ENCODE results near the gene CREB3L1. TPM values are rescaled to one million over a fixed set of nuclear protein-coding genes. Genes with fewer than 3 reads are reported as not detected.

The CREB3L1 gene
- total RNA-seq, 8 experiments from 2014 or later = 0.58 to 8.8 (median 1.8) TPM

DNA sequence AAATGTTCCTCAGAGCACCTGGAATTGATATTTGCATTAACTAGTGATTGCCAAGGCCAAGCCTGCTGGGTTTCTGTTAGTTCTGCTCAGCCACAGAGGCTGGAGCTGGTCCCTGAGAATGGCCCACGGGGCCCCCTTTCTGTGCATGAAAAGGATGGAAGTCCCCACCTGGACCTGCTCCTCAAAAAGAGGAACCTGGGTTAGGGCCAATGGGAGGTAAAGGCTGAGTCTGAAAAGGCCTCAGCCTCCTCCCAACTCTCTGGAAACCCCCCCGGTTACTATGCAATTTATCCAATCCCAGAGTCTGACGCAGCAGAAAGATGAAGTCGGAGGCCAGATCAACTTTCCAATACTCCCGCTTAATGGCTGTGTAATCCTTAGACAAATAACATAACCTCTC lies 6.8 kb upstream of the CREB3L1 start:
- in situ Hi-C loops (cut with MboI; ENCODE audit: low pct_unique_long_range_greater_than_20kb in 2 of 9, low sequenced_read_pairs in 9 of 9, unreplicated experiment in 9 of 9) = no loop called here
- H3K4me1 ChIP-seq (replicated peaks in 1 of 2) = peaks cover 4 to 14% of the 10 kb centered on the region in 2 donors
- no peak for ATAC-seq (replicated peaks in 6 of 8)

DNA sequence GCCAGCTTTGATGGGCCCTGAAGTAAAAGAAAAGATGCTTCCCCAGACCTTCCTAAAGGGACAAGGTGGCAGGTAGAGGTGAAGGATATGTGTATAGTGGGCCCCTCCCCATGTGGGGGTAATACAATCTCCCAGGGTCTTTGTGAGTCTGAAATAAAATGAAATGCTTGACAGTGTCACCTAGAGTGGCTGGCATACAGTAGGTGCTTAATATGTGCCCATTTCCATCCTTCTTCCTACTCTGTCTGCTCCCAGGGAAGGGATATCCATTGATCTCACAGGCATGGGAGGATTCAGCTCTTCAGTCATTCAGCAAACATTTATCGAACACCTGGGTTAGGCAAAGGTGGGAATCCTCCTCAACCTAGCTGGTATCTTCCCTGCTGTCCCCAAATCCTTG lies 6.1 kb upstream of the CREB3L1 start:
- ATAC-seq (replicated peaks in 6 of 8) = no peak
- in situ Hi-C loops (cut with MboI; ENCODE audit: low pct_unique_long_range_greater_than_20kb in 2 of 9, low sequenced_read_pairs in 9 of 9, unreplicated experiment in 9 of 9) = no loop called here
- WGBS, 10 experiments = 100% methylated on average over 1 of the region's 1 CpG; no CpG with 5 or more reads in 8 of the 10 experiments
- H3K4me1 ChIP-seq (replicated peaks in 1 of 2) = peaks cover 4 to 16% of the 10 kb centered on the region in 2 donors
- no peak overlapping the region for H3K27ac ChIP-seq
- no peak overlapping the region for H3K4me3 ChIP-seq

More for the DNA sequence above, 6.8 kb upstream of the CREB3L1 start:
- WGBS, 10 experiments = 75 to 97% (median 86%) methylated on average over 3 to 5 of the region's 5 CpGs; no CpG with 5 or more reads in 3 of the 10 experiments
- H3K4me3 ChIP-seq = no peak overlapping the region
- no peak overlapping the region for H3K27ac ChIP-seq

DNA sequence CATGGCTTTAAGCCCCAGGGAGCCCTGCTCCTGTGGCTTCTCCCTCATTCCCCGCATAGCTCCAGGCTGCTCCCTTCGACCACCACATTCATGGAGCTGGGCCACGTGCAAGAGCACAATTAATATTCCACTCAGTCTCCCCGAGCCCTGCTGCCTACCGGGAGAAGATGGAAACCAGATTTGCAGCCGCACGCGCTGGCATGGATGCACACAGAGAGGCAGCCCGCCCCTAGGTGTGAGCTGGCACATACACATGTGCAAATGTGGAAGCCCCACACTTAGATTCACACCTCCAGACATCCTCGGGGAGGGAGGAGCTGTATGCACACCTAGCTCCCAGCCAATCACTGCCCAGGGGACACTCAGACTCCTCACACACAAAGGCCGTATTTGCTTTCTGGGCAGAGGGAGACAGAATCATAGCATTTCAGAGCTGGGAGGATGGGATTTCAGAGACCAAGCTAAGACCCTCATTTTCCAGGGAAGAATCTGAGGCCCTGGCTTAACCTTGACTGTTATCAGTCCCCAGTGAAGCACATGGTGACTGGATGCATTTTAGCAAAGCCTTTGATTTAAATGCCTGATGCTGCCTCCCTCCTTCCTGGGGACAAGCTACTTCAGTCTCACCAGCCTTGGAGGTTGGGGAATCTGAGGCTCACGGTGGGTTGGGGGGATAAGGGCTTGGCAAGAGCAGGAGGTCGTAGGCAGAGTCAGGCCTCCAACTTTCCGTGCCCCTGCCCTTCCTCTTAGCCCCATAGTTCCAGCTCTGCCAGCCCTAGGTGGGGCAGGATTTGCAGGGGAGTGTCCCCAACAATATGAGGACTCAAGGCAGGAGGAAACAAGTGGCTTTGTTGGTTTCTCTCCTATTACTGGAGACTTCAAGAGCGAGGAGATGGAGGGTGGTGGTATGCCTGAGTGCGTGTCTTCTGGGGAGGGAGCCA lies 5.3 kb upstream of the CREB3L1 start:
- no peak overlapping the region for H3K4me3 ChIP-seq
- no peak overlapping the region for H3K27ac ChIP-seq
- peaks cover 4 to 20% of the 10 kb centered on the region in 2 donors for H3K4me1 ChIP-seq (replicated peaks in 1 of 2)
- ATAC-seq (replicated peaks in 6 of 8) = peak in 7 of 8 experiments; percentile 3 to 71 (median 58)
- in situ Hi-C loops (cut with MboI; ENCODE audit: low pct_unique_long_range_greater_than_20kb in 2 of 9, low sequenced_read_pairs in 9 of 9, unreplicated experiment in 9 of 9) = no loop called here
- 0 to 90% (median 79%) methylated on average over 1 to 4 of the region's 16 CpGs; no CpG with 5 or more reads in 4 of the 10 experiments for WGBS, 10 experiments

DNA sequence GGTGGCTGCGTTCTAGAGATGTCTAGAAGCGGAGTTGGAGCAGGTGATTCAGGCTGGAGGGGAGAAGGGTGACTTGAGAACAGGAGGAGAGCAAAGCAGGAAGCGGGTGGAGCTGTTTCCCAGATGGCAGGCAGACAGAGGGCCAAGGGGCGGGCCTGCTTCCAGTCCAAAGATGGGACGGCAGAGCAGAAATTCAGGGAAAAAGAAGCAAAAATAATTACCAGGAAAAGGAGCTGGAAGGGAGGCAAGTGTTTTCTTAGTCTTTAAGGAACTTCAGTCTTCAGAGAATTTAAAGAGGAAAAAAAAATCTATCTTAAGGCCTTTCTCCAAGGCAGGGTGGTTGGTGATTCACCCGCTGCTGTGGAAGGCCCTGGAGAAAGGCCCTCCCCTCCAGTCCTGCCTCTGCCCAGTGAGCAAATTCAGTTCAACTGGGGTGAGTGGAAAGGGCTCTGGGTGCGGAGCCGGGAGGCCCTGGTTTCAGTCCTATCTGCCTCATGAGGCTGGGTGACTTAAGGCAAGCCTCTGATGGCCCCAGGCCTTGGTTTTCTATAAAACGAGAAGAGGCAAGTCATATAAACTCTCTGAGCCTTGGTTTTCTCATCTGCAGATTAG lies 4.5 kb upstream of the CREB3L1 start:
- 0 to 100% (median 75%) methylated on average over 1 to 9 of the region's 9 CpGs for WGBS, 10 experiments
- Histone ChIP-seq H3K4me1 (replicated peaks in 1 of 2) (peaks cover 4 to 22% of the 10 kb centered on the region in 2 donors), H3K27ac (no peak overlapping the region), H3K4me3 (no peak overlapping the region)
- ATAC-seq (replicated peaks in 6 of 8) = peak in 3 of 8 experiments; percentile 71 to 80 (median 78)
- in situ Hi-C loops (cut with MboI; ENCODE audit: low pct_unique_long_range_greater_than_20kb in 2 of 9, low sequenced_read_pairs in 9 of 9, unreplicated experiment in 9 of 9) = no loop called here

DNA sequence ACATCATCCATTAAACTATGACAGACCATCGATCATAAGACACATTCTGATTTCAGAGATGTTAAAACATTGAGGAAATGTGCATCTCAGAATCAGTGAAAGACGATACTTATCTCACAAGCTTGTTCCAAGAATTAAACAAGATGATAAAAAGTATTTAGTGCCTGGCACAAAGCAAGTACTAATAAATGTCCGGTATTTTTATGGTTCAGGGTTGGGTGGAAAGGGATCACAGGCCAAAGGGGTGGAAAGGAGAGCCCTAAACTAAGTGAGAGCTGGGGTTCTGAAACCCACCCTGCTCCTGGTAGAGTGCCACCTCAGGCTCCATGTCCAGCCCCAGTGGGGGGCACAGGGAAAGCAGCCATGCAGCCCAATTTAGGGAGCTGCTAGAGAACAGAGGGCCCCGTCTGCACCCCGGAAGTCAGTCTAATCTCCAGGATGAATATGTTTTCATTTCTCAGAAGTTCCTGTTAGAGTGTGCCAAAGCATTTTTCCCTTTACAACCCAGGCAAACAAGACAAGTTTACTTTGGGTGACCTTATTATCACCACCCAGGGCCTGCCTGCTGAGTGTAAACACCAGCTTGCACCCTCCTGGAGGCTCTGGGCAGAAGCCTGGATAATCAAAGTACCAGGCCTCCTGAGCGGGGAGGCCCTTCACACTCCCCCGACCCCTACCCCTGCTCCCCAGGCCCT lies 3.8 kb upstream of the CREB3L1 start:
- in situ Hi-C loops (cut with MboI; ENCODE audit: low pct_unique_long_range_greater_than_20kb in 2 of 9, low sequenced_read_pairs in 9 of 9, unreplicated experiment in 9 of 9) = no loop called here
- no peak for ATAC-seq (replicated peaks in 6 of 8)
- WGBS, 10 experiments = 3 to 100% (median 84%) methylated on average over 1 to 6 of the region's 7 CpGs; no CpG with 5 or more reads in 2 of the 10 experiments
- Histone ChIP-seq H3K4me3 (no peak overlapping the region), H3K27ac (no peak overlapping the region), H3K4me1 (replicated peaks in 1 of 2) (peaks cover 4 to 22% of the 10 kb centered on the region in 2 donors)

DNA sequence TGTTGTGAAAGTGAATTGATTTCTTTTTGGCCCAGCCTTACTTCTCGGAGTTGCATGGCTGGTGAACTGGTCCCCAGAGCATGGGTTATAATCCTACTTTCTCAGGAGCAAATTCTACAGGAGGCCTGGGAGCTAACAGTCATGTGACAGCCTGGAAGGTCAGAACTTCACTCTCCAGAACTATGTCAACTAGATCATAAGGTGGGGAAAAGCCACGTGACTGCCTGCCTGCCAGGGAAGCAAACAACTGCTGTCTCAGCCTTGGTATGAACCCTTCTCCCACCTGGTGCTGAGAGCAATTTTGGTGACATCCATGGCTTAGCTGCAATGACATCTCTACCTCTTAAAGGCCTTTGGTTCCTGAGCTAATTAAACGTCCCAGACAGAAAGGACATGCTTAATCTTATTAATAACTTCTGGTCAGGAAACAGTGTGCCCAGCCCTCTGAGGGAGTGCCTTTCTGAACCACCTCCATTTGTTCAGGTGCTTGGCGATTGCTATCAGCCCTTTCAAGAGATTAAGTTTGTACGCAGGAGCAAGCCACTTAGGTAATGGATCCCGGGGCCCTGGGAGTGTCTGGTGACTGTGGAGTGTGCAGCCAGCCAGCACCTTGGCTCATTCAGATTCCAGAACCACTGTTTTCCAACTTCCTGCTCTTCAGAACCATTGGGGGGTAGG lies 1.4 kb upstream of the CREB3L1 start:
- H3K27ac ChIP-seq = no peak overlapping the region
- ATAC-seq (replicated peaks in 6 of 8) = no peak
- H3K4me3 ChIP-seq = no peak overlapping the region
- WGBS, 10 experiments = 13 to 100% (median 83%) methylated on average over 1 to 5 of the region's 6 CpGs; no CpG with 5 or more reads in 3 of the 10 experiments
- in situ Hi-C loops (cut with MboI; ENCODE audit: low pct_unique_long_range_greater_than_20kb in 2 of 9, low sequenced_read_pairs in 9 of 9, unreplicated experiment in 9 of 9) = no loop called here
- peaks cover 10 to 41% of the 10 kb centered on the region in 2 donors for H3K4me1 ChIP-seq (replicated peaks in 1 of 2)

DNA sequence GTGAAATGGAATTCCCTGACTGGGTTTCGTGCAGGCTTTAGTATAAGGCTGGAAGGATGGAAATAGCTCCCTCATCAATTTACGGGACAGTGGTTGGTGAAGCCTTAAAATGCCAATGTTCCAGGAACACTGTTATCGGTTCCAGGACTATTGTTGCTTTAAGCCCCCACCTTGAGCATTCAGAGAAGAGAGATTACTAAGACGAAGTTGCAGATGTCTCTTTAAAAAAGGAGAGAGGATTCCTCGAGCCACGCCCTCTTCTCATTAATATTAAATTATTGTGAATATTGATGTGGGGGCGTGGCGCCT lies 195 bp upstream of the CREB3L1 start:
- Histone ChIP-seq H3K4me1 (replicated peaks in 1 of 2) (peaks cover 7 to 43% of the 10 kb centered on the region in 2 donors), H3K4me3 (peak overlapping the region; percentile 44 to 66 (median 61)), H3K27ac (no peak overlapping the region)
- no peak for ATAC-seq (replicated peaks in 6 of 8)
- WGBS, 10 experiments = 19 to 67% (median 33%) methylated on average over 2 to 8 of the region's 8 CpGs; no CpG with 5 or more reads in 3 of the 10 experiments
- in situ Hi-C loops (cut with MboI; ENCODE audit: low pct_unique_long_range_greater_than_20kb in 2 of 9, low sequenced_read_pairs in 9 of 9, unreplicated experiment in 9 of 9) = no loop called here

DNA sequence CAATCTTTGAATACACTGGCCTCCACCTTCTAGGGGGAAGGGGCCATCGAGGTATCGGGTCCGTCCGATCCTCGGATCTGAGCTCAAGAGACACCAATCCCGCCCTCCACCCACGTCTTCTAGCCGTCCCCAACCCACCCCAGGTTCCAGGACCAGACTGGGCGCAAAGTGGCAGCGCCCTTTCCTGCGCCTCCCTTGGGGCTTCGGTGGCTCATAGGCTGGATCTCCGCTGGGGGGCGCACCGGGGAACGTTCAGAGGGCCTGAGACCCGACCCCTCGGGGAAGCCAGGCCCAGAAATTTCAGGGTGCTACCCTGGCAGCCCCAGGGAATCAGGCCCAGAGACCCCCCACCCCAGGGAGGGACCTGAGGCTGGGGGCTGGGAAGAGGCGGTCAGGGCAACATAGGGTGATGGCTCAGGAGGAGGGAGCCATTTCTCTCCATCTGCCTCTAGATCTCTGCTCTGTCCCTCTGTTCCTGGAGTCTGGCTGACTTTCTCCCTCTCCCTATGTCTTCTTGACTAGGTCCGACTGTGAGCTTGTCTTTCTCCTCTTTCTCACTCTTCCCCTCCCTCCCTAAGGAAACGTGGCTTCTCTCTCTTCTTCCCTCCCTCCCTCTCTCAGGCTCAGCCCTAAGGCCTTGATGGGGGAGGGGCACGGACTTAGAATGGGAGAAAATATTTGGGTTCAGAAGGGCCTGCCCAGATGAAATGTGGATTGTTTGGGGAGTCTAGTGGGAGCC lies 1.1 kb downstream of the CREB3L1 start:
- peak; percentile 62 to 74 (median 70) for ATAC-seq (replicated peaks in 6 of 8)
- in situ Hi-C loops (cut with MboI; ENCODE audit: low pct_unique_long_range_greater_than_20kb in 2 of 9, low sequenced_read_pairs in 9 of 9, unreplicated experiment in 9 of 9) = no loop called here
- WGBS, 10 experiments = 0 to 50% (median 13%) methylated on average over 1 to 2 of the region's 22 CpGs; no CpG with 5 or more reads in 6 of the 10 experiments
- peak overlapping the region in 1 of 2 donors; percentile 63 for H3K27ac ChIP-seq
- peaks cover 6 to 36% of the 10 kb centered on the region in 2 donors for H3K4me1 ChIP-seq (replicated peaks in 1 of 2)
- H3K4me3 ChIP-seq = peak overlapping the region; percentile 44 to 66 (median 61)

DNA sequence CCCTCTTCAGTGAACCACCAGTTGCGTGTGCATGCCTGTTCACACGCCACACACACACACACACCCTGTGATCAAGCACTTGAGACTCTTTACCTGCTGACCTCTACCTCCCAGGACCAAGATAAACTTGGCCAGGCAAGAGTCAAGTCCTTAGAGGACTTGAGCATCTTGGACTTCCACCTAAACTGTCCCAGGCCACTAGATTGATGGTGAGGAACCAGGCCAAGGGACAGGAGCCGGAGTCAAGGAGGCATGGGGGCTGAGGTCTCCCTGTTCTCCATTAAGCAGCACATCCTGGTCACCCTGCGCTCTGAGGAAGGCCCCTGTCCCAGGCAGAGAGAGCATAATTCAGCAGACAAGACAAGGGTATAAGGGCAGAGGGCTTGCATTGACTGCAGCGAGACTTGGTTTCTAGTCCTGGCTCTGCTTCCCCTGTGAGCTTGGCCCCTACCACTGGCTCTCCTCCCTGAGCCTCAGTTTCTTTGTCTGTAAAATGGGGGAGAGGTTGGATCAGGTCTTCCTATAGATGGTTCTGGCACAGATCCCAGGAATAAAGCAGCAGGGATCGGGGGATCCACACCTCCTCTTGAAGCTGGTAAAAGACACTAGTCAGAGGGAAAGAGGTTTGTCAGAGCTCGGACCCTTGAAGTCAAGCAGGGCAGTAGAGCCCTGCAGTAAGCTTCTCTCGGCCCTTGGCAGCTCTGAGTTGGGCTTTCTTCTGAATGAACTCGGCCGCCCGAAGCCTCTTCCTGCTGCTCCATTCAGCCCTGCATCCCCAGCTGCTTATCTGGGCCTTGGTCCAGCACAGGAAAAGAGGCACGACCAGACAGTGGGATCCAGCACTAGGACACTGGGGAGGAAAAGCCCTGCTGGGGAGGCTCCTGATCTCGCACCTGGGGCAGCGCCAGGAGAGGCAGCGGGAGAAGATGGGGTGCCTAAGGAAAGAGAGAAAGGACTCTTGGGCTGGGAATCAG lies 2.0 kb downstream of the CREB3L1 start:
- H3K27ac ChIP-seq = no peak overlapping the region
- H3K4me3 ChIP-seq = peak overlapping the region in 4 of 5 donors; percentile 44 to 66 (median 62)
- peaks cover 6 to 36% of the 10 kb centered on the region in 2 donors for H3K4me1 ChIP-seq (replicated peaks in 1 of 2)
- in situ Hi-C loops (cut with MboI; ENCODE audit: low pct_unique_long_range_greater_than_20kb in 2 of 9, low sequenced_read_pairs in 9 of 9, unreplicated experiment in 9 of 9) = no loop called here
- WGBS, 10 experiments = 2 to 78% (median 57%) methylated on average over 2 to 12 of the region's 15 CpGs; no CpG with 5 or more reads in 1 of the 10 experiments
- ATAC-seq (replicated peaks in 6 of 8) = peak in 1 of 8 experiments; percentile 6

DNA sequence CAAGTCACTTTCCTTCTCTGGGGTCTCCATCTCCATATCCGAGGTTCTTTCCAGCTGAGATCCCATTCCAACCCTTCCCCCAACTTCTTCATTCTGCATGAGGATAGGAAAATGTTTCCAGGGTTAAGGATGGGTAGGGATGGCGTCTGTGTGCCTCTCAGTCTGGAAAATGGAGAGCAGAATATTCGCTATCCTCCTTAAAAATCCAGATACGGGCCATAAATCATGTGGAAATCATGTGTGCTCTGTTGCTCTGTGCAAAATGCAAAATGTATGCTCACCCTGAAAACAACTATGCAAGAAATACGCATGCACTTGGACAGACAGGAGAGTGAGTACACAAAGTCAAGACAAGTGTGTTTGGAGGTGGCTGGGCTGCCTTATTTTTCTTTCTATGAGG lies 3.2 kb downstream of the CREB3L1 start:
- H3K4me3 ChIP-seq = no peak overlapping the region
- H3K27ac ChIP-seq = no peak overlapping the region
- WGBS, 10 experiments = 0 to 100% (median 45%) methylated on average over 1 to 5 of the region's 5 CpGs; no CpG with 5 or more reads in 2 of the 10 experiments
- in situ Hi-C loops (cut with MboI; ENCODE audit: low pct_unique_long_range_greater_than_20kb in 2 of 9, low sequenced_read_pairs in 9 of 9, unreplicated experiment in 9 of 9) = no loop called here
- peaks cover 6 to 36% of the 10 kb centered on the region in 2 donors for H3K4me1 ChIP-seq (replicated peaks in 1 of 2)
- ATAC-seq (replicated peaks in 6 of 8) = peak in 2 of 8 experiments; percentile 1 to 18

DNA sequence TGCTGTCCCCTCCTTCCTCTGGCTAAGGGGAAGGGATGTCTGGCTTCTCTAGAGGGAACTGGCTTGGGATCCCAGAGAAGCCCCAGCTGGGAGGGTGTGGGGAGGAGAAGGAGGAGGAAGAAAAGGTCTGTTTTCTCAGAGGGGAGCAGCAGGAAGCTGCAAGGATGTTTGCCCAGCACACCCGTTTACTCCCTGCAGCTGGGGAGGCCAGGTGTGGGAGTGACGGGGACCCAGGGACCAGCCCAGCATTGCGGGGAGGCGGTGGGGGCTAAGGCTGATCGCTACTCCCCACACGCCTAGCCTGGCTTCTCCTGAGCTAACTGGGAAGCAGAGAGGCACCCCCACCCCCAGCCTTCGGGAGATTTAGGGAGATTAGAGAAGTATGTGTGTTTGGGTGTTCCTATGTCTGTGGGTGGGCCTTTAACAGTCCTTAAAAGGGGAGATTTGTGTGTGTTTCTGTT lies 3.9 kb downstream of the CREB3L1 start:
- 0% methylated on average over 1 of the region's 7 CpGs; no CpG with 5 or more reads in 9 of the 10 experiments for WGBS, 10 experiments
- peak in 2 of 8 experiments; percentile 6 for ATAC-seq (replicated peaks in 6 of 8)
- no peak overlapping the region for H3K27ac ChIP-seq
- in situ Hi-C loops (cut with MboI; ENCODE audit: low pct_unique_long_range_greater_than_20kb in 2 of 9, low sequenced_read_pairs in 9 of 9, unreplicated experiment in 9 of 9) = no loop called here
- H3K4me1 ChIP-seq (replicated peaks in 1 of 2) = peaks cover 6 to 31% of the 10 kb centered on the region in 2 donors
- no peak overlapping the region for H3K4me3 ChIP-seq

Measured in motor neuron (in vitro differentiated cells).